A549 (cell line): ENCODE measurements around the gene POU4F1. TPM values are rescaled to one million over a fixed set of nuclear protein-coding genes. Genes with fewer than 3 reads are reported as not detected.

ENCODE experiments used
- ATAC-seq, 2 experiments: fragments of 200-7000 bp in 1 of 2; fragments of >200 bp in 1 of 2; cut with Nextera tagmentation in 1 of 2; cut with Tn5 transposase in 1 of 2; 3 replicates each; pipeline versions ENCODE4 v1.8.0 to v1.9.1; 2018 to 2020; ENCODE audit warnings: mild to moderate bottlenecking in 1 of 2, moderate library complexity in 1 of 2
- CTCF ChIA-PET: fragments of 300-600 bp; sonication (Branson Sonifier 250); formaldehyde crosslinking; extraction: SDS; loops from one replicate; lab custom pipeline; 2021; ENCODE audit warnings: antibody characterized with exemption, inconsistent platforms; lab: Yijun Ruan, JAX
- POLR2A ChIA-PET: fragments of 350-600 bp; formaldehyde crosslinking; extraction: SDS; loops from one replicate; lab custom pipeline; 2021; ENCODE audit warnings: antibody characterized with exemption, inconsistent platforms; lab: Yijun Ruan, JAX
- DNase-seq, 2 experiments: peaks; one replicate each; pipeline versions ENCODE4 v3.0.0 to v3.0.0-alpha.2; 2011 to 2016; ENCODE audit warnings: low read depth in 1 of 2, low spot score in 1 of 2
- FAIRE-seq: peaks from 2 replicates; lab custom pipeline; 2011; peaks lifted over from hg19 to GRCh38; lab: Jason Lieb, UNC
- H3K27ac ChIP-seq, 2 experiments: fragments of >200 bp; sonication (Bioruptor Twin); formaldehyde crosslinking; 3 replicates each; pipeline ENCODE4 v1.5.1; 2016 to 2017
- H3K4me1 ChIP-seq: fragments of >200 bp; sonication (Bioruptor Twin); formaldehyde crosslinking; 3 replicates; pipeline ENCODE4 v1.6.1; 2016
- H3K4me2 ChIP-seq: fragments of >200 bp; sonication (Bioruptor Twin); formaldehyde crosslinking; 3 replicates; pipeline ENCODE4 v1.6.1; 2016
- H3K4me3 ChIP-seq: fragments of >200 bp; sonication (Bioruptor Twin); formaldehyde crosslinking; 3 replicates; pipeline ENCODE4 v1.5.1; 2016
- H3K9me3 ChIP-seq: fragments of >200 bp; sonication (Bioruptor Twin); formaldehyde crosslinking; 3 replicates; pipeline ENCODE4 v1.6.1; 2016
- CHD2 ChIP-seq: fragments of 150-350 bp; IDR thresholded peaks from 2 replicates; pipeline ENCODE4 v1.6.1; 2014; ENCODE audit warnings: low read length; ENCODE audit not compliant: partially characterized antibody
- CHD4 ChIP-seq: fragments of 200-600 bp; sonication (generic); IDR thresholded peaks from 2 replicates; pipeline ENCODE4 v1.6.1; 2016; ENCODE audit warnings: antibody characterized with exemption, mild to moderate bottlenecking, borderline replicate concordance
- EHMT2 ChIP-seq: fragments of 200-600 bp; sonication (generic); IDR thresholded peaks from 2 replicates; pipeline ENCODE4 v1.6.1; 2016; ENCODE audit warnings: antibody characterized with exemption, low read depth, mild to moderate bottlenecking, moderate library complexity
- EP300 ChIP-seq, 2 experiments: fragments of >200 bp; sonication (Bioruptor Twin); formaldehyde crosslinking; IDR thresholded peaks; 2 replicates in 1 of 2; 3 replicates in 1 of 2; pipeline ENCODE4 v1.6.1; 2016 to 2017
- FOXS1 ChIP-seq: fragments of 250-450 bp; sonication (Bioruptor Pico); IDR thresholded peaks from 2 replicates; pipeline ENCODE4 v1.5.0; 2020; ENCODE audit warnings: mild to moderate bottlenecking, moderate library complexity
- GATA3 ChIP-seq: IDR thresholded peaks from 2 replicates; pipeline ENCODE4 v1.6.1; 2012; ENCODE audit warnings: borderline replicate concordance
- HDAC2 ChIP-seq: fragments of 200-600 bp; sonication (generic); IDR thresholded peaks from 2 replicates; pipeline ENCODE4 v1.6.1; 2016
- HOXA7 ChIP-seq: fragments of 250-450 bp; sonication (Bioruptor Pico); IDR thresholded peaks from 2 replicates; pipeline ENCODE4 v1.5.0; 2020; ENCODE audit warnings: mild to moderate bottlenecking, moderate library complexity
- HOXB13 ChIP-seq: fragments of 250-450 bp; sonication (Bioruptor Pico); IDR thresholded peaks from 2 replicates; pipeline ENCODE4 v1.5.0; 2020; ENCODE audit warnings: low read depth, mild to moderate bottlenecking, moderate library complexity
- JUN ChIP-seq, 2 experiments: fragments of >200 bp; sonication (Bioruptor Twin); formaldehyde crosslinking; IDR thresholded peaks; 2 replicates in 1 of 2; 3 replicates in 1 of 2; pipeline ENCODE4 v1.6.1; 2016 to 2017
- KDM1A ChIP-seq: fragments of 200-600 bp; sonication (generic); IDR thresholded peaks from 2 replicates; pipeline ENCODE4 v1.6.1; 2016; ENCODE audit warnings: low read depth, mild to moderate bottlenecking
- MAFK ChIP-seq: fragments of 450-650 bp; IDR thresholded peaks from 2 replicates; pipeline ENCODE4 v1.6.1; 2014; ENCODE audit not compliant: partially characterized antibody
- MYC ChIP-seq: IDR thresholded peaks from 2 replicates; pipeline ENCODE4 v1.6.1; 2012; ENCODE audit warnings: mild to moderate bottlenecking, inconsistent platforms, low read length, improper control_type of control experiment, borderline replicate concordance
- NFE2L2 ChIP-seq: fragments of 150-350 bp; conservative IDR thresholded peaks from 2 replicates; pipeline ENCODE4 v1.6.1; 2014; ENCODE audit warnings: low read length
- NPAS2 ChIP-seq: fragments of 250-450 bp; sonication (Bioruptor Pico); IDR thresholded peaks from 2 replicates; pipeline ENCODE4 v1.8.0; 2022; ENCODE audit warnings: mild to moderate bottlenecking, moderate library complexity, borderline replicate concordance
- NR3C1 ChIP-seq: fragments of >200 bp; sonication (Bioruptor Twin); formaldehyde crosslinking; IDR thresholded peaks from 3 replicates; pipeline ENCODE4 v1.6.1; 2017
- PHF8 ChIP-seq: fragments of 200-600 bp; sonication (generic); IDR thresholded peaks from 2 replicates; pipeline ENCODE4 v1.6.1; 2016; ENCODE audit warnings: low read depth, mild to moderate bottlenecking, antibody characterized with exemption, moderate library complexity, borderline replicate concordance
- POLR2A ChIP-seq: IDR thresholded peaks from 2 replicates; pipeline ENCODE4 v1.6.1; 2012; ENCODE audit warnings: mild to moderate bottlenecking, low read length
- RAD21 ChIP-seq, 2 experiments: fragments of >200 bp in 1 of 2; sonication (Bioruptor Twin) in 1 of 2; formaldehyde crosslinking in 1 of 2; IDR thresholded peaks in 1 of 2; conservative IDR thresholded peaks in 1 of 2; 2 replicates in 1 of 2; 3 replicates in 1 of 2; pipeline ENCODE4 v1.6.1; 2012 to 2018; ENCODE audit warnings: inconsistent platforms in 1 of 2
- RARB ChIP-seq: fragments of 250-450 bp; sonication (Bioruptor Pico); IDR thresholded peaks from 2 replicates; pipeline ENCODE4 v1.8.0; 2021; ENCODE audit warnings: mild to moderate bottlenecking, moderate library complexity
- RCOR1 ChIP-seq: fragments of 150-350 bp; IDR thresholded peaks from 2 replicates; pipeline ENCODE4 v1.6.1; 2014; ENCODE audit warnings: antibody characterized with exemption, low read length, low read depth
- RNF2 ChIP-seq: fragments of 200-600 bp; sonication (generic); IDR thresholded peaks from 2 replicates; pipeline ENCODE4 v1.6.1; 2016; ENCODE audit warnings: low read depth, mild to moderate bottlenecking, antibody characterized with exemption, moderate library complexity, borderline replicate concordance
- SMC3 ChIP-seq: fragments of >200 bp; sonication (Bioruptor Twin); formaldehyde crosslinking; IDR thresholded peaks from 3 replicates; pipeline ENCODE4 v1.6.1; 2018; ENCODE audit warnings: inconsistent platforms
- SREBF2 ChIP-seq: fragments of 450-650 bp; IDR thresholded peaks from 2 replicates; pipeline ENCODE4 v1.6.1; 2014; ENCODE audit warnings: mild to moderate bottlenecking, moderate library complexity
- TFCP2L1 ChIP-seq: fragments of 250-450 bp; sonication (Bioruptor Pico); IDR thresholded peaks from 2 replicates; pipeline ENCODE4 v1.5.0; 2021; ENCODE audit warnings: mild to moderate bottlenecking
- TP53 ChIP-seq: fragments of 250-450 bp; sonication (Bioruptor Pico); IDR thresholded peaks from 2 replicates; pipeline ENCODE4 v1.5.0; 2021; ENCODE audit warnings: mild to moderate bottlenecking, moderate library complexity
- ZNF302 ChIP-seq: fragments of 250-450 bp; sonication (Bioruptor Pico); IDR thresholded peaks from 2 replicates; pipeline ENCODE4 v1.9.0; 2021; ENCODE audit warnings: inconsistent platforms, mild to moderate bottlenecking, moderate library complexity
- ZSCAN20 ChIP-seq: fragments of 250-450 bp; sonication (Bioruptor Pico); IDR thresholded peaks from 2 replicates; pipeline ENCODE4 v1.8.0; 2022; ENCODE audit warnings: mild to moderate bottlenecking, moderate library complexity
- WGBS: methylation state at CpG from one replicate; pipeline ENCODE4 v1.1.6; 2017; ENCODE audit errors: missing lambda C conversion rate; 5-methylcytosine and 5-hydroxymethylcytosine counted together
- polyA plus RNA-seq, 4 experiments: library from polyadenylated mRNA; depleted of rRNA in 3 of 4; stranded (reverse); fragments of >200 nt; fragmentation: RNase III in 1 of 4; extraction: RNeasy Plus Mini Kit Qiagen cat#74134 plus additional on column Dnase treatment in 1 of 4; gene quantifications; 2 replicates in 3 of 4; 3 replicates in 1 of 4; pipeline ENCODE4 v1.2.3, GENCODE V29; 2011 to 2017
- TF ChIP-seq, protein P1 (sequence below): fragments of 250-450 bp; sonication (Bioruptor Pico); IDR thresholded peaks from 2 replicates; pipeline ENCODE4 v1.5.0; 2020; ENCODE audit warnings: low read depth, mild to moderate bottlenecking, moderate library complexity
- TF ChIP-seq, protein P2 (sequence below): fragments of >200 bp; sonication (Bioruptor Twin); formaldehyde crosslinking; IDR thresholded peaks from 2 replicates; pipeline ENCODE4 v1.6.1; 2016
- TF ChIP-seq, protein P3 (sequence below): fragments of 450-650 bp; IDR thresholded peaks from 2 replicates; pipeline ENCODE4 v1.6.1; 2014; ENCODE audit warnings: antibody characterized with exemption
- TF ChIP-seq, protein P4 (sequence below): IDR thresholded peaks from 2 replicates; pipeline ENCODE4 v1.6.1; 2012
- TF ChIP-seq, protein P5 (sequence below): fragments of >200 bp; sonication (Bioruptor Twin); formaldehyde crosslinking; IDR thresholded peaks from 3 replicates; pipeline ENCODE4 v1.5.1; 2016
- TF ChIP-seq, protein P6 (sequence below): fragments of >200 bp; sonication (Bioruptor Twin); formaldehyde crosslinking; IDR thresholded peaks from 3 replicates; pipeline ENCODE4 v1.6.1; 2016

The POU4F1 gene
- polyA plus RNA-seq, 2 of the 4 experiments (the other 2 are of a cell fraction) = 1.2 to 1.5 TPM

DNA sequence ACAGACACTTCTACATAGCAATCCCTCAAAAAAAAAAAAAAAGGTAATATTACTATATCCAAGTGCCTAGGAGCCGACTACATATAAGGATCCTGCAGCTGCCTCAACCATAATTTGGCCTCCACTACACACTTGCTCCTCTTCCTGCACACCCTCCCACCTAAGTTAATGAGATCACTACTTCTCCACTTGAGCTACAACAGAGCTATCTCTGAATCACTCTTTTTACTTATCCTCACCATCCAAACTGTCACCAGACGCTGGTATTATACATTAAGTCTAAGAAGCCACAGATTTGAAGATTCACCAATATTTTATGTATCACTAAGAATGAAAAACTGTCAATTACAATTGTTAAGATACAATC is 47.3 kb upstream of the POU4F1 start:
- ChIA-PET CTCF (no interaction called here), POLR2A (no interaction called here)
- Histone ChIP-seq H3K27ac (no peak overlapping the region), H3K4me3 (no peak overlapping the region), H3K4me2 (no peak overlapping the region), H3K9me3 (no peaks in the 10 kb centered on the region), H3K4me1 (peaks cover 10% of the 10 kb centered on the region; the same call in 2 of the 3 replicates)
- no peak for FAIRE-seq
- 76% methylated on average over 2 of the region's 2 CpGs for WGBS
- no peak for DNase-seq
- ATAC-seq = no peak
- TF ChIP-seq, protein P1, sequence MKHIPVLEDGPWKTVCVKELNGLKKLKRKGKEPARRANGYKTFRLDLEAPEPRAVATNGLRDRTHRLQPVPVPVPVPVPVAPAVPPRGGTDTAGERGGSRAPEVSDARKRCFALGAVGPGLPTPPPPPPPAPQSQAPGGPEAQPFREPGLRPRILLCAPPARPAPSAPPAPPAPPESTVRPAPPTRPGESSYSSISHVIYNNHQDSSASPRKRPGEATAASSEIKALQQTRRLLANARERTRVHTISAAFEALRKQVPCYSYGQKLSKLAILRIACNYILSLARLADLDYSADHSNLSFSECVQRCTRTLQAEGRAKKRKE (CRISPR knock-in tag) = no peak
- no peak for TF ChIP-seq POLR2A
- TF ChIP-seq HDAC2 = no peak
- TF ChIP-seq ZSCAN20 (CRISPR knock-in tag) = no peak
- TF ChIP-seq RARB = no peak
- TF ChIP-seq ZNF302 (CRISPR knock-in tag) = no peak
- no peak for TF ChIP-seq TFCP2L1 (CRISPR knock-in tag)
- TF ChIP-seq JUN (IDR thresholded peaks at IDR 0.05) = no peak
- TF ChIP-seq HOXA7 = no peak
- no peak for TF ChIP-seq SREBF2
- TF ChIP-seq CHD2 = no peak
- no peak for TF ChIP-seq RNF2
- TF ChIP-seq, protein P2, sequence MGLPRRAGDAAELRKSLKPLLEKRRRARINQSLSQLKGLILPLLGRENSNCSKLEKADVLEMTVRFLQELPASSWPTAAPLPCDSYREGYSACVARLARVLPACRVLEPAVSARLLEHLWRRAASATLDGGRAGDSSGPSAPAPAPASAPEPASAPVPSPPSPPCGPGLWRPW = no peak
- no peak for TF ChIP-seq HOXB13 (CRISPR knock-in tag)
- TF ChIP-seq NR3C1 = no peak
- TF ChIP-seq KDM1A = no peak
- no peak for TF ChIP-seq GATA3
- TF ChIP-seq RAD21 (conservative IDR thresholded peaks at IDR 0.05 in 1 of 2, IDR thresholded peaks at IDR 0.05 in 1 of 2) = no peak
- TF ChIP-seq, protein P3, sequence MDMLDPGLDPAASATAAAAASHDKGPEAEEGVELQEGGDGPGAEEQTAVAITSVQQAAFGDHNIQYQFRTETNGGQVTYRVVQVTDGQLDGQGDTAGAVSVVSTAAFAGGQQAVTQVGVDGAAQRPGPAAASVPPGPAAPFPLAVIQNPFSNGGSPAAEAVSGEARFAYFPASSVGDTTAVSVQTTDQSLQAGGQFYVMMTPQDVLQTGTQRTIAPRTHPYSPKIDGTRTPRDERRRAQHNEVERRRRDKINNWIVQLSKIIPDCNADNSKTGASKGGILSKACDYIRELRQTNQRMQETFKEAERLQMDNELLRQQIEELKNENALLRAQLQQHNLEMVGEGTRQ = no peak
- TF ChIP-seq, protein P4, sequence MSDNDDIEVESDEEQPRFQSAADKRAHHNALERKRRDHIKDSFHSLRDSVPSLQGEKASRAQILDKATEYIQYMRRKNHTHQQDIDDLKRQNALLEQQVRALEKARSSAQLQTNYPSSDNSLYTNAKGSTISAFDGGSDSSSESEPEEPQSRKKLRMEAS = no peak
- TF ChIP-seq, all 56 proteins: peak for 0

DNA sequence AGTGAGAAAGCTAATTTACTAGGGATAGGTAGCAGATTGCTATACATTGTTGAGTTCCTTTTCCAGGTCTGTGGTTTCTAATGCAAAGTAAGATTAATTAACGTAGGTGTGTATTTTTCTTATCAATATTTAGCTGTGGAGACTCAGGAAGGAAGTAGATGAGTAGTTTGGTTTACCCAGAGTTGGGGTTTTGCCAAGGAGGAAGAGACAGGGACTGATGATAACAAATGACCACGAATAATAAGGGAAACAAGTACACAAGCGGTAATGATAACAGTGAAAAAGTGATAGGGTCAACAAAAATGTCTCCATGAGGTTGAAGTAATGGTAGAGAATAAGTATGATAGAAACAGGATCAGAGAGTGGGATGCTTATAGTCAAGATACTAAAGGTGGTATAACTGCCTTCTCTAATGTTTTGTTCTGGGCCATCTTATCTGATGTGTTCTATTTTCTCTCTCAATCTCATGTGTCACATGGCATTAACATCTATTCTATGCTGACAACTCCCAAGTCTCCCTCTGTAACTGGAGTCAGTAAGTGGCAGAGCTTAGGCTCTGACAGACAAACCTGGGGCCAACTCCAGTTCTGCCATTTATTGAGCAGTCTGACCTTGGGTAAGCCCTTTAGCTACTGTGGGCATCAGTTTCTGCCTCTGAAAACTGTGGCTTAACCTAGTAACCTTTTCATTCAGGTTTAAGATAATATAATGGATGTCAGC is 46.8 kb upstream of the POU4F1 start:
- Histone ChIP-seq H3K27ac (no peak overlapping the region), H3K9me3 (no peaks in the 10 kb centered on the region), H3K4me2 (no peak overlapping the region), H3K4me1 (peaks cover 10% of the 10 kb centered on the region; the same call in 2 of the 3 replicates), H3K4me3 (no peak overlapping the region)
- ATAC-seq = no peak
- DNase-seq = no peak
- ChIA-PET CTCF (no interaction called here), POLR2A (no interaction called here)
- WGBS = 69% methylated on average over 3 of the region's 3 CpGs
- no peak for FAIRE-seq
- TF ChIP-seq RCOR1 (no peak), EP300 (IDR thresholded peaks at IDR 0.05) (no peak), NPAS2 (CRISPR knock-in tag) (no peak), RARB (no peak), TFCP2L1 (CRISPR knock-in tag) (no peak), EHMT2 (no peak), FOXS1 (no peak), MYC (no peak), NFE2L2 (no peak), SMC3 (no peak), PHF8 (no peak), CHD4 (no peak), TP53 (CRISPR knock-in tag) (no peak), MAFK (no peak), HOXB13 (CRISPR knock-in tag) (no peak)
- TF ChIP-seq, protein P5, sequence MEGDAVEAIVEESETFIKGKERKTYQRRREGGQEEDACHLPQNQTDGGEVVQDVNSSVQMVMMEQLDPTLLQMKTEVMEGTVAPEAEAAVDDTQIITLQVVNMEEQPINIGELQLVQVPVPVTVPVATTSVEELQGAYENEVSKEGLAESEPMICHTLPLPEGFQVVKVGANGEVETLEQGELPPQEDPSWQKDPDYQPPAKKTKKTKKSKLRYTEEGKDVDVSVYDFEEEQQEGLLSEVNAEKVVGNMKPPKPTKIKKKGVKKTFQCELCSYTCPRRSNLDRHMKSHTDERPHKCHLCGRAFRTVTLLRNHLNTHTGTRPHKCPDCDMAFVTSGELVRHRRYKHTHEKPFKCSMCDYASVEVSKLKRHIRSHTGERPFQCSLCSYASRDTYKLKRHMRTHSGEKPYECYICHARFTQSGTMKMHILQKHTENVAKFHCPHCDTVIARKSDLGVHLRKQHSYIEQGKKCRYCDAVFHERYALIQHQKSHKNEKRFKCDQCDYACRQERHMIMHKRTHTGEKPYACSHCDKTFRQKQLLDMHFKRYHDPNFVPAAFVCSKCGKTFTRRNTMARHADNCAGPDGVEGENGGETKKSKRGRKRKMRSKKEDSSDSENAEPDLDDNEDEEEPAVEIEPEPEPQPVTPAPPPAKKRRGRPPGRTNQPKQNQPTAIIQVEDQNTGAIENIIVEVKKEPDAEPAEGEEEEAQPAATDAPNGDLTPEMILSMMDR = no peak
- TF ChIP-seq, protein P6, sequence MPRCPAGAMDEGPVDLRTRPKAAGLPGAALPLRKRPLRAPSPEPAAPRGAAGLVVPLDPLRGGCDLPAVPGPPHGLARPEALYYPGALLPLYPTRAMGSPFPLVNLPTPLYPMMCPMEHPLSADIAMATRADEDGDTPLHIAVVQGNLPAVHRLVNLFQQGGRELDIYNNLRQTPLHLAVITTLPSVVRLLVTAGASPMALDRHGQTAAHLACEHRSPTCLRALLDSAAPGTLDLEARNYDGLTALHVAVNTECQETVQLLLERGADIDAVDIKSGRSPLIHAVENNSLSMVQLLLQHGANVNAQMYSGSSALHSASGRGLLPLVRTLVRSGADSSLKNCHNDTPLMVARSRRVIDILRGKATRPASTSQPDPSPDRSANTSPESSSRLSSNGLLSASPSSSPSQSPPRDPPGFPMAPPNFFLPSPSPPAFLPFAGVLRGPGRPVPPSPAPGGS = no peak
